Mammary epithelial cell (primary cell): ENCODE data around the gene IFT122.

ENCODE experiments used
- CTCF ChIP-seq, 2 donors: IDR thresholded peaks in 1 of 2; conservative IDR thresholded peaks in 1 of 2; 2 replicates each; pipeline ENCODE4 v1.5.1; 2011 to 2012; ENCODE audit warnings: inconsistent platforms in 2 of 2, low read length in 2 of 2, mild to moderate bottlenecking in 2 of 2, control low read depth in 1 of 2, low read depth in 1 of 2; ENCODE audit not compliant: insufficient read depth in 1 of 2; ENCODE audit errors: extremely low read depth in 1 of 2
- EZH2 ChIP-seq: IDR thresholded peaks from 2 replicates; pipeline ENCODE4 v1.6.1; 2012; ENCODE audit warnings: low read length, inconsistent platforms, borderline replicate concordance

DNA sequence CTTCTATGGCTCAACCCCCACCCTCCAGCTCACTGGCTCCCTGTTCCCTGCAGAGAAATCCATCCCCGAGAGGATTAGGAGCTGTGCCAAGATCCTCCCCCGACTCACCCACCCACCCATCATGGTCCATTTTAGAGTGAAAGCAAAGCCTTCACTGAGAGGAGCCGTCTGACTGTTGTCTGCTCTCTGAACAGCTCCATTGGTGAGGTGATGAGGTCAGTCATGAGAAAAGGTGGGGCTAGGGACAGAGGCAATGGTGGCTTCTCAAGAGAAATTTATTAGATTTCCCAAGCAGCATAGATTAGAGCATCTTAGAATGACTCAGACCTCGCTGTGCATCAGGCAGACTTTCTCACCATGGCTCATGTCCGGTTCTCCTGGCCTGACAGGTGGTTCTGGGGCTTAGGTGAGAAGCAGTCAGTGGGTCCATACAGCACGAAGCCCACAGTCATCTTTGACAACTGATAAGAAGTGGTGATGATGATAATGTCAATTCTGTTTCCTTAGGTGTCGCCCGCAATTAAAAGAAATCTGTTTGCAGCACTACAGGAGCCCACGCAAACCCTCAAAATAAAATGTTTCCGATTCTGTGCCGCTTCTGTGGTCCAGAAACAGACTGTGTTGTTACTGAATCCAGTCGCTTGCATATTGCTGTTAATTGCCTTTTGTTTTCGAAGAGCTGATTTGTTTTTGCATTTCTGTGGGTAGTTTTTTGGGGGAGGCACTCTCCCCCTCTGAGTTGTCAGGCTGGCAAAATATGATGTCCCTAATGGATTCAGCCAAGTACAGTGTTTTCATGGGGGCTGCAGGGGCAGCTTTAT is 63.7 kb downstream of the IFT122 start:
- TF ChIP-seq CTCF (conservative IDR thresholded peaks at IDR 0.05 in 1 of 2, IDR thresholded peaks at IDR 0.05 in 1 of 2; ENCODE audit: extremely low read depth in 1 of 2, insufficient read depth in 1 of 2, low read depth in 1 of 2, low read length in 2 of 2) = no peak
- TF ChIP-seq EZH2 = no peak
